GM18909 (cell line): Measurements from ENCODE around the gene DRG2.

Source experiments
- ATAC-seq: cut with Tn5 transposase; IDR thresholded peaks from one replicate; pipeline ENCODE4 v1.9.1; 2021; ENCODE audit warnings: mild to moderate bottlenecking; ENCODE audit not compliant: unreplicated experiment, poor library complexity

The DRG2 gene, protein sequence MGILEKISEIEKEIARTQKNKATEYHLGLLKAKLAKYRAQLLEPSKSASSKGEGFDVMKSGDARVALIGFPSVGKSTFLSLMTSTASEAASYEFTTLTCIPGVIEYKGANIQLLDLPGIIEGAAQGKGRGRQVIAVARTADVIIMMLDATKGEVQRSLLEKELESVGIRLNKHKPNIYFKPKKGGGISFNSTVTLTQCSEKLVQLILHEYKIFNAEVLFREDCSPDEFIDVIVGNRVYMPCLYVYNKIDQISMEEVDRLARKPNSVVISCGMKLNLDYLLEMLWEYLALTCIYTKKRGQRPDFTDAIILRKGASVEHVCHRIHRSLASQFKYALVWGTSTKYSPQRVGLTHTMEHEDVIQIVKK

DNA sequence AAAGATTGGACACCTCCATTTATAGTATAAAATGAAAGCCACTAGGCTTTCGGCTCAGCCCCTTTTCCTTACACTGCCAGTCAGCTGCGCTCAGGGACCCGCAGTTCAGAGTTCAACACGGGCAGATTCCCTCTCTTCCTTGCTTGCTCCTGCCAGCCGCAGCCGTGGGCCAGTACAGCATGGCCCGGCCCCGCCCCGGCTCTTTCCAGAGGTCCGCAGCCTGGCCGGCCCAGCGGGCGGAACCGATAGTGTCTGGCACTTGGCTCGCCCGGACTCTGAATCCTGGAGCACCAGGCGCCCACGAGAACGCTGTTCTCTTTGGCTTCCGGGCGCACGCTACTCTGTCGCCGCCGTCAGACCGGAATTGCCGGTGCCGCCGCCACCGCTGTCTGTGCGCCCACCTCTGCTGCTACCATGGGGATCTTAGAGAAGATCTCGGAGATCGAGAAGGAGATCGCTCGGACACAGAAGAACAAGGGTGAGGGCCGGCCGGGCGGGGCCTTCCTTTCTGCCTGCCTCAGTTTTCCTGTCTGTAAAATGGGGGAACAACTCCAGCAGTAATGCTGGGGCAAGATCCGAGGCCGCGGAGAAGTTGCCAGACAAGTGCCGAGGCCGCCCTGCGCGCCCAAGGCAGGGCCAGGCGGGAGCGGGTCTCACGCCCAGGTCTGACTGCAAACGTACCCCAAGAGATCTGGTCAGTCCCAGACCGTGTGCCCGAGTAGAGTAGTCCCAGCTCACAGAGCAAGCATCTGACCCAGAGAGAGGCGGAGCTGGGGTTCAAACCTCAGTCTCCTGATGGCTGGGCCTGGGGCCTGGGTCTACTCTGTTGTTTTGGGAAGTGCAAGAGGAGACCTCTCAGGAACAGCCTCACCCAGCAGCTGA, at the start of gene DRG2:
TSS of gene DRG2 (plus strand) at position 339 of the 882 bp plus-strand sequence. CDS start at position 415, 76 bp downstream.
- ATAC-seq: peak; percentile 85

DNA sequence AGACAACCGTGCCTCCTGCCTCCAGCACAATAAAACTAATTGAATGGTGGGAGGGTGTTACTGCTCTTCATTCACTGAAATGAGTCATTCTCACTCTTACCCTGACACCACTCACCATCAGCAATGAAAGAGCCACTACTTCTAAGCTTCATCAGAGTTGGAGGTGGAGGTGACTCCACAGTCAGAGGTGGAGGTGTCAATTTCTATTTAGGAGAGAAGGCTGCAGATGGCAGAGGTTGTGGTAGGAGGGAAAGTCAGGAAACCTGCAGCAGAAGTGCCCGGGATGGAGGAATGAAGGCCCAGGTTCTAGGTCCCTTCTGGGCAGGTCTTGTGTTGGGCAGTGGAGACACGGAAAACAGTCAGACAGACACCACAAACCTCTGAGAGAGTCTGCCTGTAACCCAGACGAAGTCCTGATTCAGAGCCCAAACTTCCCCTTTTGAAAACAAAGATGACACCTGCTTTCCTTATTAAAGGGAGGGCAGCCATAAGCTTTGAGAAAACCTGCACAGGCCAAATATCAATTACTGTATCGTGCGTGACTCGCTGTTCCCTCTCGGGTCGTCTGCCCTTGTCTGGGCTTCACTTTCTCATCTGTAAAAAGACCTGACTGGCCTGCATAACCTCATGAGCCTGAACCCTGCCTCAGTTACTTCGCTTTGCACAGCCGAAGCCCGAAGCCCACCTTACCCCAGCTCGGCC, 49.4 kb upstream of the DRG2 start:
- no peak for ATAC-seq

DNA sequence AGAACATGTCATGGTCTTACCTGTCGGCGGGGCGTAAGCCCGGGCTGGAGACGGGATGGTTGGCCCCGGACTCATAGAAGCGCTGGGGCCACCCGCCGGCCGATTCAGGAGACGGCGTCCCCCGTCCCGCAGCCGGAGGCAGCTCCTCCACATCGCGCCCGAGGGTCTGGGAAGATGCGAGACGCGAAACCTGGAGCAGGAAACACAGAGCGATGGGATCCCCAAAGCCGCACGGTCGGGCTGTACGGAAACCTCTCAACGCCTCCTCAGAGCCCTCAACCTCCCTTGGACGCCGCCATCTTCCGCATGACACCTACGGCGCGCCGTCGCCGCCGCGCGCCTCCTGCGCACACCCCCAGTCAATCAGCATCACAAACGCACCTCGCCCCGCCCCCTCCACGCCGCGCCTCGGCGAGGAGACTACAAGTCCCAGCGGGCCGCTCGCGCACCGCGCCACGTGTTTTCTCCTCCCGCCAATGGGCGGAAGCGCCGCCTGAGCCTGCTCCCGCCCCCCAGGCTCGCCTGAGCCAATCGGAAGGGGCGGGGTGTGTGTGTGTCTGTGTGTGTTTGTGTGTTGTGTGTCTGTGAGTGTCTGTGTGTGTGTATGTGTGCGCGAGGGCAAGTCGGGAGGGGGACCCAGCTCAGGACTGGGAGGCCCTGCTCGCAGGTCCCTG, 48.8 kb upstream of the DRG2 start, which contains the start of the genes ATPAF2 and GID4:
TSS of gene ATPAF2 (minus strand) at position 308 of the 674 bp plus-strand sequence. CDS start at position 153, 155 bp downstream.
TSS of gene GID4 (plus strand) at position 548 of the 674 bp plus-strand sequence. CDS start at position 605, 57 bp downstream.
- ATAC-seq: peak; percentile 87

DNA sequence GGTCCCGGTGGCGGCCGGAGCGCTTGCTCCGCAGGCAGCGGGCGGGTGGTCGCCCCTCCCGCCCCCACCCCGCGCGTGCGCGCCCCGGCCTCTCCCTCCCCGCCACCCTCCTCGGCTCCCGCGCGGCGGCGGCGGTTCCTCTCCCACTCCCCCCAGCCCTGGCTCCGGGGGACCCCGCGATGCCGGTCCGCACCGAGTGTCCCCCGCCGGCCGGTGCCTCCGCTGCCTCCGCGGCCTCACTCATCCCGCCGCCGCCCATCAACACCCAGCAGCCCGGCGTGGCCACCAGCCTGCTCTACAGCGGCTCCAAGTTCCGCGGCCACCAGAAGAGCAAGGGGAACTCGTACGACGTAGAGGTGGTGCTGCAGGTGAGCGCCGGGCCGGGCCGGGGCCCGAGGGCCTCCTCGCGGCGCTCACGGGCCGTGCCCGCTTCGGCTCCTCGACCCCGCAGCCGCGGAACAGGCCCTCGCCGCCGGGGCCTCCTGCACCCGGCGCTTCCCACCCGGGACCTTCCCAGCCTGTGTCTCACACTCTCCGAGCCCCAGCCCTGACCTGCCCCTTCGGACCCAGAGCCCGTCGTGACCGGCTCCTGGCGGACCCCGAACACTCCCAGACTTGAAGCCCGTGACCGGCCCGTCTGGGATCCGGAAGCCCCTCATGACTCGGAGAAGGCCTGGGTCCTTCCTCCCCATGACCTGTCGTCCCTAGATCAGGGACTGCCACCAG, 48.0 kb upstream of the DRG2 start:
- peak; percentile 6 for ATAC-seq

DNA sequence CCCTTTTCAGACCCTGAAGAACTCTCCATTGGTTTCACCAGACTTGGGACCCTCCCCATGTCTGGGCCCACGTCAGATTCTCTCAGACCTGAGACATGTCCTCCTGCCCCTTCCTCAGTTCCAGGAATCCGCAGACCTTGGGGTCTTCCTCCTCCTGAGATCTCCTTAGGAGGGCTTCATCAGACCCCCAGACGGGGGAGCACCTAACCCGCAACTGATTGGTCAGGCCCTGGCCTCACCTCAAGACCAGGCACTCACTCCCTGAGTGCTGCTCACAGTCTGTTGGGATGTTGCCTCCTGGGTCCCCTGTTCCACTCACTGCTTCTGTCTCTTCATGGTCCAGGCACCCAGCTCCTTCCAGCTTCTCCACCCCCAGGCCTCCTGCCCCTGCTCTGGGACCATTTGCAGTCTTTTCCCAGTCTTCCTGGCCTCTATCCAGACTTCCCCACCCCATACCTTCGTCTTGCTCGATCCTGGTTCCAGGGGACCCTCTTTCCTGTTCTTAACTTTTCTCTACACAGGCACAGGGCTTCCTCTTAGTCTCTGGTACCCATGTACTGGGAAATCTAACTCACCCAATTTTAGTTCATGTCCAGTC, 47.4 kb upstream of the DRG2 start:
- no peak for ATAC-seq

DNA sequence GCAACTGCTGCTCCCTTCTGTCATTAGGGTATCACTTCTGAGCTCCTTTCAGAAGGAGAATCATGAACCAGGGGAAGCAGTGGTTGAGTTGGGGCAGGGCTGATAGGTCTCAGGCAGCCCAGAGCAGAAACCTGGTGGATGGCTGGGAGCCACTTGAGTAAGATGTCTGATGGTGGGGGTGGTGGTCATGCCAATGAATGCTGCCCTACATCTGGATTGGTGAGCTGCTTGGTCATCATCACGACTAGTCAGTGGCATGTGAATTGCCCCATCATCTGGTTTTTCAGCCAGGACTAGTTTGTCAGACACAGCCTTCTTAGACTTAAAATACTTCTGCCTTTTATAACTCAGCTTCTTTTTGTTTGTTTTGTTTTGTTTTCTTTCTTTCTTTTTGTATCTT, 46.0 kb upstream of the DRG2 start:
- ATAC-seq: no peak

DNA sequence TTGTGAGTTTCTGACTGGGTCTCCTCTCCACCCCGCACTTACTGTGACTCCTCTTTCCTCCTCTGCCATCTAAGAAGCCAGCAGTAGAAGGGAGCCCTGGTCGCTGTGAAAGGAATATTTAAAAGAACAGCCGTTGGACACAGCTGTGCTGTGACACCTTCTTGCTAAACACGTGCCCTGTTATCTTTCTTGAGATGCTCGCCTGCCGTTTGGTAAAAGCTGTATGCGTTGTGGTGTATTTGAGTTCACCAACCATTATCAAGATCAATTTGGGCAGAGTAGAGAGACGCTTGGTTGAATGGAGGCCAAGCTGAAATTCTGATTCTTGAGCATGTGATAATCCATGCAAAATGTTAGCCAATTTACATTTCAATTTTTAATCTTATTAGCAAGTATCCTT, 44.8 kb upstream of the DRG2 start:
- ATAC-seq: no peak

DNA sequence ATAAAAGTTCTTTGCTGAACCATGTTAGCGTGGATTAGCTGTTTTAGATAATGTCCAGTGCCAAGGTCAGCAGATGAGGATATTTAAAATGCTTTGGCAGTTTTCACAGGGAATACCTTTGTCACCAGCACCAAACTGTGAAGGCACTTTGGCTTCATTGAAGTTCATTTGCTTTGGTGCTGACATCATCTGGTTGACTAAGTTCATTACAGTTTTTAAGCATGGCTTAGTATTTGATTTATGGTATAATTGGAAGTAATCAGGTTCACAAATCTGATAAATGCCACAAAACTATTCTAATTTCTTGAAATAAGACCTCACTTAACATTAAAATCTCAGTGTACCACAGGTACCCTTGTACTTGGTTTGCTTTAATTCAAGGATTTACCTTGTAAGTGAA, 44.3 kb upstream of the DRG2 start:
- no peak for ATAC-seq

DNA sequence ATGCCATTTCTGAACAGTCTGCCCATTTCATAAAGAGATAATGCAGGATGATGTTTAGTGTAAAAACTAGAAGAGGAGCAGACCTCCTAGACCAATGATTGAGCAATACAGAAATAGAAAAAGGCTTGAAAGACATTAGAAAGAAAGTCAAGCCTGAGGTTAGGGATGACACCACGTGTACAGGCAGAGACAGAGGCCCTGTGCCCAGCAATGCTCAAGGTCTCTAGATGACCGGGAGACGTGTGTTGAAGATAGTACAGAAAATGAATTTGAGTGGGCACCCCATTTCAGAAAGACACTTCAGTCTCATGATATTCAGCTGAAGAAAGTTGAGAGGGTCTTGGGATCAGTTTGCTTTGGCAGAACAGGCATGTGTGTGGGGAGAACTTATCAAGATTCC, 43.1 kb upstream of the DRG2 start:
- no peak for ATAC-seq

DNA sequence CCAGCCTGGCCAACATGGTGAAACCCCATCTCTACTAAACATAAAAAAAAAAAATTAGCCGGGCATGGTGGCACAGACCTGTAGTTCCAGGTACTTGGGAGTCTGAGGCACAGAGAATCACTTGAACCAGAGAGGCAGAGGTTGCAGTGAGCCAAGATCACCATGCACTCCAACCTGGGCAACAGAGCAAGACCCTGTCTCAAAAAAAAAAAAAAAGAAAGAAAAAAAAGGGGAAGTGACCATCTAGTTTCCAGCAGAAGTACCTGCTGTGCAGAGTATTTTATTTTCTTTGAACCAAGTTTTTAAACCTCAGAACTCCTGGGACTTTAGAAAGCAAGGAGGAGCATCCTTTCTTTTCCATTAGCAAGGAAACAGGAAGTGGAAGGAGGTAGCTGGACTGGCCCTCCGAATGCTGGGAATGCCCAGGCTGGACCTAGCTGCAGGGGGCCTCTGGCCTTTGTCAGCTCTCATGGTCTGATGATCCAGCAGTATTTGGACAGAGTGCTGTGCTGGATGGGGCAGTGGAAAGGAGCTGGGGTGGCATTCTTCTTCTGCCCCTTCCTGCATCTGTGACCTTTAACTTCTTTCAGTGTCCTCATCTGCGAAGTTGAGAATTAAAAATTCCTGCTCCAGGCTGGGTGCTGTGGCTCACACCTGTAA, 41.9 kb upstream of the DRG2 start:
- no peak for ATAC-seq

DNA sequence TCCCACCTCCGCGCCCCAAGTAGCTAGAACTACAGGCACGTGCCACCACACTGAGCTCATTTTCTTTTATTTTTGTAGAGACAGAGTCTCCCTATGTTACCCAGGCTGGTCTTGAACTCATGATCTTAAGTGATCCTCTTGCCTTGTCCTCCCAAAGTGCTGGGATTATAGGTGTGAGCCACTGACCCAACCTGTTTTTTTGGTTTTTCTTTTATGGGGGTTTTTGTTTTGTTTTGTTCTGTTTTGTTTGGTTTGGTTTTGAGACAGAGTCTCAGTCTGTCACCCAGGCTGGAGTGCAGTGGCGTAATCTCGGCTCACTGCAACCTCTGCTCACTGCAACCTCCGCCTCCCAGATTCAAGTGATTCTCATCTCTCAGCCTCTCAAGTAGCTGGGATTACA, 32.2 kb upstream of the DRG2 start:
- no peak for ATAC-seq

DNA sequence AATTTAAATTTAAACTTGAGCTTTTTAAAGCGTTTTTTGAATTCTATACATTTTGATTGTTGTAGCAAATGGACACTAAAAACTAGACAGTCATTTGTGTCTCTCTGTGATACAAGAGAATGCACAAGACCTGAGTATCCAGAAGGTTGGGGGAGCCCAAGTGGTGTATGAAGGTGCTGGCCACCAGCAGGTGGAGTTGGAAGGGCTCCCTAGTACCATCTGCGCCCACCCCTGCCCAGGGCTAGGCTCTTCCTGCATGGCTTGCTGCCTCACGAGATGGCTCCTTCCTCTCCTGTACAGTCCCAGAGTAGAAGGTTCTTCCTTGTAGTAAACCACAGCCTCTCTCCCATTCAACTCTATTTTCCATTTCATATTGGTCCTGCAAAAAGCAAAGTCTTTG, 31.5 kb upstream of the DRG2 start:
- ATAC-seq: no peak

DNA sequence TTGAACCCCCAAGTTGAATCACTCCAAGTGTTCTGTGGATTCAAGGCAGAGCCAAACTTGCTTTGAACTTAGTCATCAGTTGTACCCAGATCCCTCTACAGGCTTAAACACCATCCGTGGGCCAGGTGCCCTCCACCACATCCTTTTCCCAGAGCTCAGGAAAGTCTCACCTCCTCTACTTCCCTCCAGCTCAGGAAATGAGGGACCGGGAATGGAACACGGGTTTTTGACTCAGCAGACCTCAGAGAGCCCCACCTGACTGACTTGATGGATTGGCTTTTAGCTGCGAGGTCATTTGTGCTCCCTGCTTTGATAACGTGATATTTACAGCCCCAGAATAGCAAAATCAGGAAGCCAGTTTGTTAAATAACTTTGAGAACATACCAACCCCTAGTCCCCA, 28.5 kb upstream of the DRG2 start:
- no peak for ATAC-seq

DNA sequence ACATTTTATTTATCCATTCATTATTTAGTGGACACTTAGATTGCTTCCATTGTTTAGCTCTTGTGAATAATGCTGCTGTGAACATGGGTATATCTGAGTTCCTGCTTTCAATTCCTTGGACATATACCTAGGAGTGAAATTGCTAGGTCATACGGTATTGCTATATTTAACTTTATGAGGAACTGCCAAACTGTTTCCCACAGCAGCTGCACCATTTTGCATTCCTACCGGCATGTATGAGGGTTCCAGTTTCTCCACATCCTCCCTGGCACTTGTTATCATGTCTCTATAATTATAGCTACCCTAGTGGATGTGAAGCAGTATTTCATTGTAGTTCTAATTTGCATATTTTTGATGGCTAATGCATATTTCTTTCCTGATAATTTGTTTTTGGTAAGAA, 23.7 kb upstream of the DRG2 start:
- no peak for ATAC-seq

DNA sequence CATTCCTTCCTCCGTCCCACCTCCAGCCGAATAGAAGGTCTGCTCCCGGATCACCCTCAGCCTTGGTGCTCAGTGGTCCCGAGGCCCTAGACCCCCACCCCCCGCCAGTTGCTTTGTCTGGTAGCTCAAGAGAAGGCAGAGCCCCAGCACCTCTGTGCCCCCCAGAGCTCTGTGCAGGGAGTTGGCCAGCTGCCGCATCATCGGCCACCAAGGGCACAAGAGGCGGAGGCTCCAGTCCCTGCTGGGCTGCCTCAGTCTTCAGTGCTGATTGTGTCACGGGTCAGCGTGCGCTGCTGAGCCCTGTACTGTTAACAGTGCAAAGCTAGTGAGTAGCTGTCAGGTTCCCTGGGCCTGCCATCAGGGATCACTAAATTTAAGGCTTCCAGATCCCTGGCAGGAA, 22.2 kb upstream of the DRG2 start:
- no peak for ATAC-seq

DNA sequence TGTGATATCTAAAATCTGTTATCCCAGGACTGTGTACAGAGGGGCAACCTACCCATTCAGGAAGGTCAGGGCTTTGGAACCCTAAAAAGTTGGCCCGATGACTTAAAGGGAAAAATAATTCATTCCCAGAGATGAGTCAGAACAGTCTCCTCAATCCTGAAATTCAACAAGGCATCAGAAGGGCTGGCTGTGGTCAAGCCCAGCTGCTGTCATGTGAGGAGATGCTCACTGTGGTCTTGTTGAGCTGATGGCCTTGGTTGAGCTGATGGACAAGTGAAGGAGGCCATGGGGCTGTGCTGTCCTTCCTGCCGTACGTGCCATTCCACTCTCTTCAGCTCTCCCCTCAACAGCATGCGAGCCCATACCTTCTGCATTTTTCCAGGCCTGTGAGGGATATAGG, 20.9 kb upstream of the DRG2 start:
- ATAC-seq: no peak

DNA sequence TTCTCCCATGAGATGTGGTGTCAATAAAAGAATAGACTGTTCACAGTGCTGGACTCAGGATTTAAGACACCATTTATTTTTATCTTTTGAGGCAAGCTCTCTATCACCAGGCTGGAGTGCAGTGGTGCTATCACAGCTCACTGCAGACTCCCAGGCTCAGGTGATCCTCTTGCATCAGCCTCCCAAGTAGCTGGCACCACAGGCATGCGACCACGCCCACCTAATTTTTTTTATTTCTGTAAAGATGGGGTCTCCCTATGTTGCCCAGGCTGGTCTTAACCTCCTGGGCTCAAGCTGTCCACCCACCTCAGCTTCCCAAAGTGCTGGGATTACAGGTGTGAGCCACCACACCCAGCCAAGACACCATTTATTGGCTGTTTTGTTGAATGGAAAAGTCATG, 18.6 kb upstream of the DRG2 start:
- ATAC-seq: no peak

DNA sequence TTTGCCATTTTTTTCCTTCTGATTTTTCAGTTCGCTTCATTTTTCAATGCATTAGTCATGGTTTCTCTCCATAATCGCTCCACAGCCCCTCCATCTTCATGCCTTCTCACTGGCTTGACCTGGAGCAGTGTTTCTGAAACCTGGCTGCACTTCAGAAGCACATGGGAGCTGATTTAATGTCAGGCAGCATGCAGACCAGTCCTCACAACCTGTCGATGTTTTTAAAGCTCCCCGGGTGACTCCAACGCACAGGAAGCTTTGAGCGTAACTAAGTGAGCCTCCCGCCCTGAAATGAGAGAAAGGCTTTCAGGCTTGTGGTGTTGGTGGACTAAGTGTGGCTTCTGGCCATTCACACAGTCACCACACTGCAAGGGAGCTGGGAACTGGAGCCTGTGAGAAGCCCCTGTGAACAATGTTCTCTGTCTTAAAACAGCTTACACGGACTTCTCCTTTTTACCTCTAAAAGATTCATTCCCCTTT, 16.8 kb upstream of the DRG2 start:
- no peak for ATAC-seq
